Fibroblast of skin of scalp (primary cell): ENCODE results near the gene HYCC1. TPM values are rescaled to one million over a fixed set of nuclear protein-coding genes. Genes with fewer than 3 reads are reported as not detected.
A peak's percentile ranks its signal among the peaks of the same experiment; 100 is the strongest.
"Not testable (repeated sequence)": the region's sequence is repeated elsewhere in the genome, so short reads cannot be mapped to it uniquely, and the experiment has no call there.

Source experiments
- DNase-seq: peaks from one replicate; pipeline ENCODE4 v3.0.0-alpha.2; 2013
- polyA plus RNA-seq, 2 experiments: library from polyadenylated mRNA; unstranded; fragments of 120-200 nt; gene quantifications; one replicate each; pipeline ENCODE4 v1.2.1, GENCODE V29; 2013; ENCODE audit not compliant: insufficient read length in 2 of 2

Gene HYCC1
- polyA plus RNA-seq (2013, experiment 1 of 2; ENCODE audit: insufficient read length): 25.7 TPM
- 27.1 TPM for polyA plus RNA-seq (2013, experiment 2 of 2; ENCODE audit: insufficient read length)

GRCh38 chr7:23013715-23014649 is at the start of gene HYCC1:
Gene HYCC1, minus strand, starts transcription at chr7:23014130. Its CDS starts 23,019 bp downstream, at chr7:22991111.
- DNase-seq: peak; percentile 99

GRCh38 chr7:23062452-23062851 is 48.5 kb upstream of the HYCC1 start:
- peak; percentile 37 for DNase-seq

- DNase-seq: no peak
Measured at GRCh38 chr7:23061327-23061726, 47.4 kb upstream of the HYCC1 start.

GRCh38 chr7:23058408-23059096 is 44.6 kb upstream of the HYCC1 start:
- no peak for DNase-seq

- peak; percentile 69 for DNase-seq
Measured at GRCh38 chr7:23055582-23056178, 41.8 kb upstream of the HYCC1 start.

GRCh38 chr7:23051124-23051485 is 37.2 kb upstream of the HYCC1 start:
- DNase-seq: not testable (repeated sequence)

GRCh38 chr7:23046336-23046735 is 32.4 kb upstream of the HYCC1 start:
- not testable (repeated sequence) for DNase-seq

GRCh38 chr7:23045086-23045485 is 31.2 kb upstream of the HYCC1 start:
- not testable (repeated sequence) for DNase-seq

GRCh38 chr7:23044581-23044980 is 30.7 kb upstream of the HYCC1 start:
- no peak for DNase-seq

GRCh38 chr7:23043441-23043840 is 29.5 kb upstream of the HYCC1 start:
- peak; percentile 39 for DNase-seq

GRCh38 chr7:23039674-23040073 is 25.7 kb upstream of the HYCC1 start:
- not testable (repeated sequence) for DNase-seq

GRCh38 chr7:23035542-23036371 is 21.8 kb upstream of the HYCC1 start:
- DNase-seq: not testable (repeated sequence)

- DNase-seq: no peak
Measured at GRCh38 chr7:23027261-23027660, 13.3 kb upstream of the HYCC1 start.

- DNase-seq: no peak
Measured at GRCh38 chr7:23026164-23026563, 12.2 kb upstream of the HYCC1 start.

GRCh38 chr7:23024454-23024853 is 10.5 kb upstream of the HYCC1 start:
- no peak for DNase-seq

GRCh38 chr7:23022851-23023250 is 8.9 kb upstream of the HYCC1 start:
- DNase-seq: no peak

GRCh38 chr7:23022258-23022769 is 8.4 kb upstream of the HYCC1 start:
- peak; percentile 87 for DNase-seq

- peak; percentile 25 for DNase-seq
Measured at GRCh38 chr7:23021596-23021995, 7.7 kb upstream of the HYCC1 start.

GRCh38 chr7:23020742-23021401 is 6.9 kb upstream of the HYCC1 start:
- DNase-seq: peak; percentile 91

GRCh38 chr7:23018750-23019149 is 4.8 kb upstream of the HYCC1 start:
- DNase-seq: no peak

- DNase-seq: no peak
Measured at GRCh38 chr7:23017309-23017708, 3.4 kb upstream of the HYCC1 start.
